OCI-LY7 (cell line): ENCODE results near the gene PTPRF. TPM values are rescaled to one million over a fixed set of nuclear protein-coding genes. Genes with fewer than 3 reads are reported as not detected.

Experiments
- BruUV-seq: library from RNA; stranded (reverse); fragments of 400-500 nt; replicated peaks from 2 replicates; lab custom pipeline; 2021; lab: Mats Ljungman, UMichigan
- CTCF ChIA-PET: fragments of 300-600 bp; sonication (Branson Sonifier 250); formaldehyde crosslinking; loops from one replicate; lab custom pipeline; 2022; ENCODE audit warnings: antibody characterized with exemption; ENCODE audit not compliant: unreplicated experiment; lab: Charles Lee
- POLR2A ChIA-PET: fragments of 300-600 bp; sonication (Branson Sonifier 250); formaldehyde crosslinking; loops from one replicate; lab custom pipeline; 2022; ENCODE audit warnings: antibody characterized with exemption; lab: Charles Lee
- DNase-seq: peaks from one replicate; pipeline ENCODE4 v3.0.0-alpha.2; 2015; ENCODE audit warnings: low spot score
- H2AFZ ChIP-seq: fragments of 200-600 bp; sonication (generic), shearing (Covaris generic); 2 replicates; pipeline ENCODE4 v1.6.1; 2014; ENCODE audit warnings: mild to moderate bottlenecking, antibody characterized with exemption, low read length, moderate library complexity
- H3K27ac ChIP-seq: fragments of 200-600 bp; sonication (generic); 2 replicates; pipeline ENCODE4 v1.5.1; 2014; ENCODE audit warnings: mixed run types, low read depth, mild to moderate bottlenecking, moderate library complexity, low read length, inconsistent platforms; ENCODE audit not compliant: poor library complexity, severe bottlenecking
- H3K36me3 ChIP-seq: fragments of 200-600 bp; sonication (generic); 2 replicates; pipeline ENCODE4 v1.6.1; 2014; ENCODE audit warnings: mild to moderate bottlenecking, antibody characterized with exemption, low read length, moderate library complexity, mixed read lengths; ENCODE audit not compliant: insufficient read depth
- H3K4me1 ChIP-seq: fragments of 200-600 bp; sonication (generic); 2 replicates; pipeline ENCODE4 v1.5.1; 2014; ENCODE audit warnings: mild to moderate bottlenecking, low read length; ENCODE audit not compliant: insufficient read depth, poor library complexity, severe bottlenecking
- H3K4me2 ChIP-seq: fragments of 200-600 bp; sonication (generic); 2 replicates; pipeline ENCODE4 v1.6.1; 2014; ENCODE audit warnings: mild to moderate bottlenecking, low read length
- H3K4me3 ChIP-seq: fragments of 200-600 bp; sonication (generic); 2 replicates; pipeline ENCODE4 v1.5.1; 2014; ENCODE audit warnings: mild to moderate bottlenecking, low read depth, low read length; ENCODE audit not compliant: poor library complexity, severe bottlenecking
- H3K79me2 ChIP-seq: fragments of 200-600 bp; sonication (generic); 2 replicates; pipeline ENCODE4 v1.6.1; 2016; ENCODE audit warnings: low read depth, mild to moderate bottlenecking, low read length, moderate library complexity, mixed read lengths; ENCODE audit not compliant: insufficient read depth
- H3K9me2 ChIP-seq: fragments of 200-600 bp; sonication (generic); 2 replicates; pipeline ENCODE4 v1.6.1; 2016; ENCODE audit warnings: mild to moderate bottlenecking, low read length, mixed read lengths; ENCODE audit not compliant: insufficient read depth
- H3K9me3 ChIP-seq: fragments of 200-600 bp; sonication (generic); 2 replicates; pipeline ENCODE4 v1.6.1; 2014; ENCODE audit warnings: mild to moderate bottlenecking, mixed run types, low read length, mixed read lengths
- H4K20me1 ChIP-seq: fragments of 200-600 bp; sonication (generic); 2 replicates; pipeline ENCODE4 v1.6.1; 2014; ENCODE audit warnings: mild to moderate bottlenecking, antibody characterized with exemption, low read length, moderate library complexity, mixed read lengths; ENCODE audit not compliant: insufficient read depth
- EZH2phosphoT487 ChIP-seq: fragments of 200-600 bp; sonication (generic); IDR thresholded peaks from 2 replicates; pipeline ENCODE4 v1.6.1; 2018; ENCODE audit warnings: low read depth, borderline replicate concordance, mild to moderate bottlenecking, mixed run types, antibody characterized with exemption, low read length, moderate library complexity, mixed read lengths
- intact Hi-C: fragments of 100-400 bp; cut with micrococcal nuclease; formaldehyde crosslinking; loops from one replicate; pipeline ENCODE4 v1.10.0; 2022; ENCODE audit not compliant: unreplicated experiment
- total RNA-seq, 2 experiments: library from RNA; depleted of rRNA in 1 of 2; stranded (reverse); fragments of >200 nt in 1 of 2; shearing (Covaris generic) in 1 of 2; gene quantifications; 2 replicates each; pipeline ENCODE4 v1.2.3, GENCODE V29; 2014 to 2022
- TF ChIP-seq, protein P1 (sequence below): fragments of 200-600 bp; sonication (generic); conservative IDR thresholded peaks from 2 replicates; pipeline ENCODE4 v1.5.1; 2014; ENCODE audit warnings: mild to moderate bottlenecking, antibody characterized with exemption, low read length, moderate library complexity, mixed read lengths

PTPRF gene
- total RNA-seq, 2 experiments from 2014 or later, result 0.06 to 0.48 TPM

DNA sequence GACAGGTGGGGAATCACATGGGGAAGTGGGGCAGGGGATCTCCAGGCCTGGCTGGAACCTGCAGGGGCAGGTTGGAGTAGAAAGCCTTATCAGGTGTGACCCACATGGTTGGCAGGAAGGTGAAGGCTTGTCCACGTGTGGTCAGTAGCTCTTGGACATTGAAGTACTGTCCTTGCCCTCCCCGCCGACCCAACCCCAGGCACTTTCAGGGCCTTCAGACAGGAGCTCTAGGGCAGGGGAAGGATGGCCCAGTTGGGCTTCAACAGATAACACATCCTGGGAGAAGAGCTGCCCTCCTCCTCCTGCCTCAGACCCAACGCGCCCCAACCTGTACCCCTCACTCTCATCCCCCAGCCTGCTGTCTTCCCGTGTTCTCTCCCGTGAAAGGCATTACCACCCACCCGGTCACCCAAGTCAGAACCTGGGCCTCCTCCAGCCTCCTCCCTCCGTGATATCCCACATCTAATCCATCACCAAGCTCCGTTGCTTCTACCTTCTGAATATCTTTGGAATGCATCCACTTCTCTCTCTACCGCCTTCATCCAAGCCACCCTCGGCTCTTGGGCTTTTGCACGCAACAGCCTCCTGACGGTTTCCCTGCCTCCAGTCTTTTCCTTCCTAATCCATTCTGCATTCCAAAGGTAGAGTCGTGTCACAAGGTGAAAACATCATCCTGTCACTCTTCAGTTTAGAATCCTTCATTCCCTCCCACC is 15.9 kb downstream of the PTPRF start:
- CTCF ChIA-PET, result no interaction called here
- Histone ChIP-seq H3K9me3 (no peaks in the 10 kb centered on the region), H3K27ac (no peak overlapping the region), H2AFZ (no peak overlapping the region), H3K4me1 (no peaks in the 10 kb centered on the region), H3K4me3 (no peak overlapping the region), H3K9me2 (no peaks in the 10 kb centered on the region), H3K4me2 (no peak overlapping the region), H3K79me2 (no peaks in the 10 kb centered on the region), H3K36me3 (no peaks in the 10 kb centered on the region), H4K20me1 (no peaks in the 10 kb centered on the region)
- no peak for DNase-seq
- intact Hi-C loops, result no loop called here
- POLR2A ChIA-PET, result no interaction called here
- no TSS peak for BruUV-seq
- no peak for TF ChIP-seq EZH2phosphoT487
- TF ChIP-seq, protein P1, sequence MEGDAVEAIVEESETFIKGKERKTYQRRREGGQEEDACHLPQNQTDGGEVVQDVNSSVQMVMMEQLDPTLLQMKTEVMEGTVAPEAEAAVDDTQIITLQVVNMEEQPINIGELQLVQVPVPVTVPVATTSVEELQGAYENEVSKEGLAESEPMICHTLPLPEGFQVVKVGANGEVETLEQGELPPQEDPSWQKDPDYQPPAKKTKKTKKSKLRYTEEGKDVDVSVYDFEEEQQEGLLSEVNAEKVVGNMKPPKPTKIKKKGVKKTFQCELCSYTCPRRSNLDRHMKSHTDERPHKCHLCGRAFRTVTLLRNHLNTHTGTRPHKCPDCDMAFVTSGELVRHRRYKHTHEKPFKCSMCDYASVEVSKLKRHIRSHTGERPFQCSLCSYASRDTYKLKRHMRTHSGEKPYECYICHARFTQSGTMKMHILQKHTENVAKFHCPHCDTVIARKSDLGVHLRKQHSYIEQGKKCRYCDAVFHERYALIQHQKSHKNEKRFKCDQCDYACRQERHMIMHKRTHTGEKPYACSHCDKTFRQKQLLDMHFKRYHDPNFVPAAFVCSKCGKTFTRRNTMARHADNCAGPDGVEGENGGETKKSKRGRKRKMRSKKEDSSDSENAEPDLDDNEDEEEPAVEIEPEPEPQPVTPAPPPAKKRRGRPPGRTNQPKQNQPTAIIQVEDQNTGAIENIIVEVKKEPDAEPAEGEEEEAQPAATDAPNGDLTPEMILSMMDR, result no peak

DNA sequence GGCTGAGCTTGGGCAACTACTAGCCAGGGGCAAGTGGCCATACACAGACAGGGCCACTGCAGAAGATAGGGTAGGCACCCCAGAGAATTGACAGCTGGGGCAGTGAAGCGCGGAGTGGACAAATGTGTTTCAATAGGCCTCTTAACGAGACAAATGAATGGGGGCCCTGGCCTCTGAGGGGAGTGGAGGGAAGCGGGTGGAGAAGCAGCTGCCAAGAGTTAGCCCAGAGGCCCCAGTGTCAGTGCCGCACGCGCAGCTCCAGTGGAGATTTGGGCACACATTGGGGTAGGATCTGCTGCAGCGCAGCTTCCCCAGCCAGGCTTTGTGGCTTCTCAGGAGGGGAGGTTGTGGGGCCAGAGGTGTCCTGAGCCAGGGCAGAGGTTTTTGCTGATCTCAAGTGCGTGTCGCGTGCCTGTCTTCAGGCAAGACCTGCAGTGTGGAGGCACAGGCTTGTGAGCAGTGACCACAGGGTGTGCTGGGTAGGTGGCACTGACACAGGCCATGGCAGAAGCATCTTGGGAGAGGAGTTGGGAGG is 16.9 kb downstream of the PTPRF start:
- H3K9me2 ChIP-seq, result no peaks in the 10 kb centered on the region
- intact Hi-C loops, result no loop called here
- DNase-seq, result no peak
- H3K36me3 ChIP-seq, result no peaks in the 10 kb centered on the region
- no peaks in the 10 kb centered on the region for H4K20me1 ChIP-seq
- H3K4me2 ChIP-seq, result no peak overlapping the region
- no peak overlapping the region for H2AFZ ChIP-seq
- no peak for TF ChIP-seq EZH2phosphoT487
- TF ChIP-seq, protein P1, result no peak
- BruUV-seq, result no TSS peak
- no peaks in the 10 kb centered on the region for H3K79me2 ChIP-seq
- no peak overlapping the region for H3K27ac ChIP-seq
- H3K9me3 ChIP-seq, result no peaks in the 10 kb centered on the region
- ChIA-PET POLR2A (interaction anchor here (0.6 kb wide), 1 partner anchor 177 kb away, joined by 3 read pairs; no protein-coding TSS in a partner anchor), CTCF (no interaction called here)
- no peaks in the 10 kb centered on the region for H3K4me1 ChIP-seq
- H3K4me3 ChIP-seq, result no peak overlapping the region
